Fibroblast of peridontal ligament (primary cell): ENCODE results near the gene ZMAT5.

Experiments
- DNase-seq: peaks from one replicate; pipeline ENCODE4 v3.0.0-alpha.2; 2010; ENCODE audit errors: extremely low read depth

ZMAT5 gene

GRCh38 chr22:29707471-29707870, 59.3 kb downstream of the ZMAT5 start:
- DNase-seq: no peak

GRCh38 chr22:29707010-29707409, 59.8 kb downstream of the ZMAT5 start:
- DNase-seq: no peak

- DNase-seq: no peak
Observed at GRCh38 chr22:29706486-29706885, 60.3 kb downstream of the ZMAT5 start.

GRCh38 chr22:29705651-29706050, 61.2 kb downstream of the ZMAT5 start:
- DNase-seq: no peak

- DNase-seq: peak; percentile 60
Observed at GRCh38 chr22:29704528-29705285, 62.1 kb downstream of the ZMAT5 start.

- no peak for DNase-seq
Observed at GRCh38 chr22:29703569-29704195, 63.1 kb downstream of the ZMAT5 start.

- DNase-seq: no peak
Observed at GRCh38 chr22:29702931-29703501, 63.8 kb downstream of the ZMAT5 start.

- DNase-seq: no peak
Observed at GRCh38 chr22:29702000-29702930, 64.5 kb downstream of the ZMAT5 start.

- DNase-seq: no peak
Observed at GRCh38 chr22:29701155-29701999, 65.4 kb downstream of the ZMAT5 start.

GRCh38 chr22:29700900-29701154, 66.0 kb downstream of the ZMAT5 start:
- no peak for DNase-seq

- DNase-seq: peak; percentile 8
Observed at GRCh38 chr22:29700206-29700899, 66.5 kb downstream of the ZMAT5 start.

- no peak for DNase-seq
Observed at GRCh38 chr22:29697853-29698598, 68.8 kb downstream of the ZMAT5 start.

GRCh38 chr22:29695129-29695926, 71.5 kb downstream of the ZMAT5 start:
- DNase-seq: no peak

GRCh38 chr22:29693671-29694070, 73.1 kb downstream of the ZMAT5 start:
- DNase-seq: no peak

- DNase-seq: no peak
Observed at GRCh38 chr22:29693161-29693560, 73.6 kb downstream of the ZMAT5 start.

- DNase-seq: no peak
Observed at GRCh38 chr22:29692327-29692640, 74.5 kb downstream of the ZMAT5 start.

GRCh38 chr22:29691636-29692326, 75.0 kb downstream of the ZMAT5 start:
- DNase-seq: no peak

- DNase-seq: no peak
Observed at GRCh38 chr22:29690476-29690875, 76.3 kb downstream of the ZMAT5 start.

GRCh38 chr22:29689880-29690213, 77.0 kb downstream of the ZMAT5 start:
- peak; percentile 55 for DNase-seq
